ENCODE results near the gene ATP6V0A1. TPM values are rescaled to one million over a fixed set of nuclear protein-coding genes. Genes with fewer than 3 reads are reported as not detected.
A peak's percentile ranks its signal among the peaks of the same experiment; 100 is the strongest.

Gene ATP6V0A1
- total RNA-seq, 2 donors from 2014 or later: 63.2 to 95.6 TPM

- TF ChIP-seq CTCF (IDR thresholded peaks at IDR 0.05): no peak
- Histone ChIP-seq H3K27ac (peak overlapping the region; percentile 60 to 79), H3K9me3 (no peaks in the 10 kb centered on the region), H3K4me3 (no peak overlapping the region), H3K36me3 (no peaks in the 10 kb centered on the region), H3K4me1 (ENCODE audit: control insufficient read depth in 1 of 2, low read depth in 2 of 2) (peaks cover 40 to 86% of the 10 kb centered on the region in 2 donors), H3K27me3 (replicated peaks; ENCODE audit: insufficient read depth) (no peaks in the 10 kb centered on the region)
- ATAC-seq (ENCODE audit: insufficient number of reproducible peaks, low FRiP score, low read depth) (no peak), DNase-seq (ENCODE audit: low spot score) (no peak)
These were observed 55.6 kb downstream of the ATP6V0A1 start for GRCh38 chr17:42514279-42514678.

DNA sequence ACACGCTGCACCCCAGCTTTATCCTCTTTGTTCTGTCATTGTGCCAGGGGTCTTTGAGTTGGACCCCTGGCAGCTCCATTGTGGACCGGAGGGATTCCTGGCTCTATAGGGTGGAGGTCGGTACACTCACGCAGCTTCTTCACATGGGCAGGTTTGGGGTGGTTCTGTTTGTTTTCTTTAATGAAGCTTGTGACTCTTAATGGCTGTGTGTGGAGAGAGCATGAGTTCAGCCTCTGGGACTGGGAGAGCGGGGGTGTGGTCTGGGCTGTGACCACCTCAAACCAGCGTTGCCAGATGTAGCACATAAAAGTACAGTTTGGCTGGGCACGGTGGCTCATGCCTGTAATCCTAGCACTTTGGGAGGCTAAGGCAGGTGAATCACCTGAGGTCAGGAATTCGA is 56.2 kb downstream of the ATP6V0A1 start:
- H3K4me3 ChIP-seq: no peak overlapping the region
- peaks cover 46 to 86% of the 10 kb centered on the region in 2 donors for H3K4me1 ChIP-seq (ENCODE audit: control insufficient read depth in 1 of 2, low read depth in 2 of 2)

GRCh38 chr17:42517516-42517915 is 58.8 kb downstream of the ATP6V0A1 start:
- Histone ChIP-seq H3K4me3 (no peak overlapping the region), H3K27ac (peak overlapping the region; percentile 96), H3K9me3 (no peaks in the 10 kb centered on the region), H3K36me3 (no peaks in the 10 kb centered on the region), H3K4me1 (ENCODE audit: control insufficient read depth in 1 of 2, low read depth in 2 of 2) (peaks cover 69 to 88% of the 10 kb centered on the region in 2 donors), H3K27me3 (replicated peaks; ENCODE audit: insufficient read depth) (no peaks in the 10 kb centered on the region)
- ATAC-seq (ENCODE audit: insufficient number of reproducible peaks, low FRiP score, low read depth) (no peak), DNase-seq (ENCODE audit: low spot score) (peak; percentile 64)
- peak; percentile 95 for TF ChIP-seq CTCF (IDR thresholded peaks at IDR 0.05)

More for the DNA sequence above, 56.2 kb downstream of the ATP6V0A1 start:
- Histone ChIP-seq H3K36me3 (no peaks in the 10 kb centered on the region), H3K27me3 (replicated peaks; ENCODE audit: insufficient read depth) (no peaks in the 10 kb centered on the region), H3K9me3 (no peaks in the 10 kb centered on the region), H3K27ac (peak overlapping the region; percentile 2 to 35)
- no peak for TF ChIP-seq CTCF (IDR thresholded peaks at IDR 0.05)
- no peak for DNase-seq (ENCODE audit: low spot score)
- no peak for ATAC-seq (ENCODE audit: insufficient number of reproducible peaks, low FRiP score, low read depth)

DNA sequence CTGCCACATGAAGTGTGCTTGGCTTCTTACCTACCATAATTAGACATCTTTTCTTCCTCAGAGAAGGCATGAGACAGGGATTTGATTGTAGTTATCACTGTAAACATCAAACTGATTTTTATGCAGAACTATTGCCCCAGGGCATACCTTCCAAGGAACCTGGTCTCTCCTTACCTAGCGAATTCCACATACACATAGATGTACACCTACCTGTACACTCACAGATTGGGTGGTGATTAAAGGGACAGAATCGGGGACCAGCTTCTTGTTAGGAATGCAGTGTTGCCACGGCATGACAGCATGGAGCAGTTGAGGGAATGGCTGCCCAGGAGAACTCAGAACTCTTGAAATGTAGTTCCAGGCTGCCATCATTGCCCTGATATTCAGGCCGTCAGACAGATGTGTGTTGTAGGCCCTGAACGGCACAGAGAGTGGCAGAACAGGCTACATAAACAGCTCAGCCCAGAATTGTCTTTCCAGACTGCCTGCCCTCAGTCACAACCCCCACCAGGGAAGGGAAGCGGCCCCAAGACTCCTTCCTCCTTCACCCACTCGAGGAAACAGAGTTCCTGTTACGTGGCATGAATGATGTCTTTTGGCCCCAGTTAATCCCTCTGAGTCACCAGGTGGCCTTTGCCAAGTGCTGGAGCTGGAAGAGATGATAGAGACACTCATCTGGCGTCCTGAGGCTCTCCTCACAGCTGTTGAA is 59.5 kb downstream of the ATP6V0A1 start:
- Histone ChIP-seq H3K36me3 (no peaks in the 10 kb centered on the region), H3K4me1 (ENCODE audit: control insufficient read depth in 1 of 2, low read depth in 2 of 2) (peaks cover 69 to 88% of the 10 kb centered on the region in 2 donors), H3K27ac (peak overlapping the region; percentile 96), H3K9me3 (no peaks in the 10 kb centered on the region), H3K4me3 (peak overlapping the region; percentile 9), H3K27me3 (replicated peaks; ENCODE audit: insufficient read depth) (no peaks in the 10 kb centered on the region)
- ATAC-seq (ENCODE audit: insufficient number of reproducible peaks, low FRiP score, low read depth) (peak; percentile 52), DNase-seq (ENCODE audit: low spot score) (peak; percentile 80)
- no peak for TF ChIP-seq CTCF (IDR thresholded peaks at IDR 0.05)

GRCh38 chr17:42518755-42519545 is 60.3 kb downstream of the ATP6V0A1 start:
- ATAC-seq (ENCODE audit: insufficient number of reproducible peaks, low FRiP score, low read depth) (no peak), DNase-seq (ENCODE audit: low spot score) (no peak)

More at GRCh38 chr17:42518755-42519545, 60.3 kb downstream of the ATP6V0A1 start:
- Histone ChIP-seq H3K4me3 (peak overlapping the region; percentile 9), H3K27ac (peak overlapping the region; percentile 96), H3K4me1 (ENCODE audit: control insufficient read depth in 1 of 2, low read depth in 2 of 2) (peaks cover 68 to 89% of the 10 kb centered on the region in 2 donors), H3K9me3 (no peaks in the 10 kb centered on the region), H3K27me3 (replicated peaks; ENCODE audit: insufficient read depth) (no peaks in the 10 kb centered on the region), H3K36me3 (no peaks in the 10 kb centered on the region)
- TF ChIP-seq CTCF (IDR thresholded peaks at IDR 0.05): no peak

All from thoracic aorta (tissue), 2 donors.